ENCODE data around the gene ANKMY1.

ANKMY1 gene

GRCh38 chr2:240588669-240589068 is 30.9 kb upstream of the ANKMY1 start:
- Mint-ChIP-seq H3K27ac (no peak overlapping the region), H3K4me3 (peak overlapping the region; percentile 22), H3K9me3 (no peaks in the 10 kb centered on the region), H3K36me3 (ENCODE audit: low read depth) (peaks cover 8% of the 10 kb centered on the region), H3K27me3 (no peaks in the 10 kb centered on the region), H3K4me1 (peaks cover 34% of the 10 kb centered on the region)
- ATAC-seq (no peak), DNase-seq (no peak)

- peak overlapping the region; percentile 90 for H3K4me3 Mint-ChIP-seq
- no peaks in the 10 kb centered on the region for H3K27me3 Mint-ChIP-seq
- peak overlapping the region; percentile 32 for H3K27ac Mint-ChIP-seq
- ATAC-seq: no peak
- peaks cover 8% of the 10 kb centered on the region for H3K36me3 Mint-ChIP-seq (ENCODE audit: low read depth)
- H3K4me1 Mint-ChIP-seq: peaks cover 34% of the 10 kb centered on the region
- DNase-seq: no peak
- no peaks in the 10 kb centered on the region for H3K9me3 Mint-ChIP-seq
These were observed 30.3 kb upstream of the ANKMY1 start for GRCh38 chr2:240588006-240588655.

GRCh38 chr2:240586919-240587800 is 29.4 kb upstream of the ANKMY1 start:
- H3K4me1 Mint-ChIP-seq: peaks cover 34% of the 10 kb centered on the region
- no peaks in the 10 kb centered on the region for H3K9me3 Mint-ChIP-seq
- peak overlapping the region; percentile 32 for H3K27ac Mint-ChIP-seq
- peak overlapping the region; percentile 90 for H3K4me3 Mint-ChIP-seq
- peak; percentile 60 for DNase-seq
- ATAC-seq: peak; percentile 17
- H3K36me3 Mint-ChIP-seq (ENCODE audit: low read depth): peaks cover 6% of the 10 kb centered on the region
- H3K27me3 Mint-ChIP-seq: no peaks in the 10 kb centered on the region

GRCh38 chr2:240586198-240586918 is 28.6 kb upstream of the ANKMY1 start, which contains the start of gene CAPN10:
Gene CAPN10 (plus strand): TSS chr2:240586734. CDS start chr2:240586912, 178 bp downstream.
- Mint-ChIP-seq H3K27me3 (no peaks in the 10 kb centered on the region), H3K27ac (peak within 1 kb of the TSS; percentile 85), H3K4me1 (peaks cover 34% of the 10 kb centered on the region), H3K36me3 (ENCODE audit: low read depth) (peaks cover 2% of the 10 kb centered on the region), H3K9me3 (no peaks in the 10 kb centered on the region), H3K4me3 (peak within 1 kb of the TSS; percentile 93)
- DNase-seq: peak; percentile 98
- ATAC-seq: peak; percentile 88

GRCh38 chr2:240585681-240586197 is 28.0 kb upstream of the ANKMY1 start:
- H3K27me3 Mint-ChIP-seq: no peaks in the 10 kb centered on the region
- H3K4me3 Mint-ChIP-seq: peak overlapping the region; percentile 93
- H3K9me3 Mint-ChIP-seq: no peaks in the 10 kb centered on the region
- H3K36me3 Mint-ChIP-seq (ENCODE audit: low read depth): peaks cover 2% of the 10 kb centered on the region
- DNase-seq (no peak), ATAC-seq (no peak)
- peaks cover 34% of the 10 kb centered on the region for H3K4me1 Mint-ChIP-seq
- H3K27ac Mint-ChIP-seq: peak overlapping the region; percentile 85

GRCh38 chr2:240585101-240585500 is 27.3 kb upstream of the ANKMY1 start:
- DNase-seq (no peak), ATAC-seq (no peak)
- H3K27ac Mint-ChIP-seq: peak overlapping the region; percentile 60
- H3K27me3 Mint-ChIP-seq: no peaks in the 10 kb centered on the region
- H3K4me1 Mint-ChIP-seq: peaks cover 40% of the 10 kb centered on the region
- peak overlapping the region; percentile 93 for H3K4me3 Mint-ChIP-seq
- H3K9me3 Mint-ChIP-seq: no peaks in the 10 kb centered on the region
- peaks cover 3% of the 10 kb centered on the region for H3K36me3 Mint-ChIP-seq (ENCODE audit: low read depth)

- peak overlapping the region; percentile 60 for H3K27ac Mint-ChIP-seq
- peaks cover 43% of the 10 kb centered on the region for H3K4me1 Mint-ChIP-seq
- H3K27me3 Mint-ChIP-seq: no peaks in the 10 kb centered on the region
- H3K36me3 Mint-ChIP-seq (ENCODE audit: low read depth): peaks cover 9% of the 10 kb centered on the region
- ATAC-seq: no peak
- no peaks in the 10 kb centered on the region for H3K9me3 Mint-ChIP-seq
- no peak for DNase-seq
- peak overlapping the region; percentile 93 for H3K4me3 Mint-ChIP-seq
These were observed 26.8 kb upstream of the ANKMY1 start for GRCh38 chr2:240584486-240585031.

GRCh38 chr2:240583774-240584173 is 26.0 kb upstream of the ANKMY1 start:
- ATAC-seq (no peak), DNase-seq (no peak)
- Mint-ChIP-seq H3K9me3 (no peaks in the 10 kb centered on the region), H3K36me3 (ENCODE audit: low read depth) (peaks cover 9% of the 10 kb centered on the region), H3K27ac (no peak overlapping the region), H3K4me1 (peaks cover 45% of the 10 kb centered on the region), H3K4me3 (no peak overlapping the region), H3K27me3 (no peaks in the 10 kb centered on the region)

GRCh38 chr2:240582781-240583180 is 25.0 kb upstream of the ANKMY1 start:
- Mint-ChIP-seq H3K36me3 (ENCODE audit: low read depth) (peaks cover 9% of the 10 kb centered on the region), H3K27me3 (no peaks in the 10 kb centered on the region), H3K9me3 (no peaks in the 10 kb centered on the region), H3K4me1 (peaks cover 38% of the 10 kb centered on the region), H3K4me3 (no peak overlapping the region), H3K27ac (no peak overlapping the region)
- DNase-seq (no peak), ATAC-seq (no peak)

GRCh38 chr2:240581811-240582210 is 24.0 kb upstream of the ANKMY1 start:
- H3K36me3 Mint-ChIP-seq (ENCODE audit: low read depth): peaks cover 9% of the 10 kb centered on the region
- peaks cover 31% of the 10 kb centered on the region for H3K4me1 Mint-ChIP-seq
- H3K9me3 Mint-ChIP-seq: no peaks in the 10 kb centered on the region
- ATAC-seq (no peak), DNase-seq (no peak)
- H3K27me3 Mint-ChIP-seq: no peaks in the 10 kb centered on the region
- H3K4me3 Mint-ChIP-seq: no peak overlapping the region
- H3K27ac Mint-ChIP-seq: no peak overlapping the region

- no peaks in the 10 kb centered on the region for H3K27me3 Mint-ChIP-seq
These were observed 22.2 kb upstream of the ANKMY1 start for GRCh38 chr2:240579771-240580614.

GRCh38 chr2:240579071-240579762 is 21.4 kb upstream of the ANKMY1 start:
- no peak for ATAC-seq
- H3K27me3 Mint-ChIP-seq: no peaks in the 10 kb centered on the region
- H3K4me1 Mint-ChIP-seq: peaks cover 21% of the 10 kb centered on the region
- no peak for DNase-seq
- H3K9me3 Mint-ChIP-seq: no peaks in the 10 kb centered on the region
- H3K4me3 Mint-ChIP-seq: no peak overlapping the region
- peak overlapping the region; percentile 59 for H3K27ac Mint-ChIP-seq
- H3K36me3 Mint-ChIP-seq (ENCODE audit: low read depth): peaks cover 9% of the 10 kb centered on the region

More at GRCh38 chr2:240579771-240580614, 22.2 kb upstream of the ANKMY1 start:
- Mint-ChIP-seq H3K4me1 (peaks cover 29% of the 10 kb centered on the region), H3K36me3 (ENCODE audit: low read depth) (peaks cover 9% of the 10 kb centered on the region), H3K4me3 (no peak overlapping the region), H3K9me3 (no peaks in the 10 kb centered on the region), H3K27ac (peak overlapping the region; percentile 59)
- DNase-seq (peak; percentile 65), ATAC-seq (peak; percentile 64)

GRCh38 chr2:240578488-240578887 is 20.7 kb upstream of the ANKMY1 start:
- no peak overlapping the region for H3K4me3 Mint-ChIP-seq
- peaks cover 20% of the 10 kb centered on the region for H3K4me1 Mint-ChIP-seq
- no peaks in the 10 kb centered on the region for H3K9me3 Mint-ChIP-seq
- no peaks in the 10 kb centered on the region for H3K27me3 Mint-ChIP-seq
- ATAC-seq (no peak), DNase-seq (no peak)
- H3K27ac Mint-ChIP-seq: no peak overlapping the region
- H3K36me3 Mint-ChIP-seq (ENCODE audit: low read depth): peaks cover 9% of the 10 kb centered on the region

Measured in activated naive CD8-positive, alpha-beta T cell treated with anti-CD3 and anti-CD28 coated beads, Interleukin-2, amount 50 U/mL, for 24 hours (primary cell).